ENCODE measurements around the gene CHMP3. TPM values are rescaled to one million over a fixed set of nuclear protein-coding genes. Genes with fewer than 3 reads are reported as not detected.

Gene CHMP3
- total and polyA plus RNA-seq, 2 of the 8 experiments (the other 6 are each of a cell fraction or from before 2014, with no cell fraction given), result 11.7 to 21.9 TPM

DNA sequence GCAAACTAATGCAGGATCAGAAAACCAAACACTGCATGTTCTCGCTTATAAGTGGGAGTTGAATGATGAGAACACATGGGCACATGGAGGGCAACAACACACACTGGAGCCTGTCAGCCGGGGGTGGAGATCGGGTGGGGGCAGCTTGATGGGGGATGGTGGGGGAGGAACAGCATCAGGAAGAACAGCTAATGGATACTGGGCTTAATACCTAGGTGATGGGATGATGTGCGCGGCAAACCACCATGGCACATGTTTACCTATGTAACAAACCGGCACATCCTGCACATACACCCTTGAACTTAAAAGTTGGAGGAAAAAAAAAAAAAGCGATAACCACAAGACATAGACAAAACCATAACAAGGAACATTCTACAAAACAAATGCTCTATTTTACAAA lies 10.4 kb downstream of the CHMP3 start:
- Histone ChIP-seq H3K4ac (replicated peaks; ENCODE audit: insufficient read length, low read depth, low read length) (no peak overlapping the region), H3K9ac (replicated peaks in 1 of 4; ENCODE audit: extremely low read depth in 1 of 4, low read depth in 3 of 4, low read length in 3 of 4) (no peak overlapping the region), H3K4me3 (ENCODE audit: extremely low read depth in 1 of 4, insufficient read depth in 2 of 4, low read depth in 3 of 4, low read length in 4 of 4) (no peak overlapping the region), H4K20me1 (replicated peaks in 1 of 2; ENCODE audit: control insufficient read depth in 1 of 2, insufficient read depth in 2 of 2, low read length in 2 of 2) (no peaks in the 10 kb centered on the region), H2BK12ac (ENCODE audit: low read depth, low read length) (no peak overlapping the region), H3K36me3 (ENCODE audit: control insufficient read depth in 2 of 4, insufficient read depth in 4 of 4, low read length in 3 of 4) (peaks cover 0 to 22% (median 0%) of the 10 kb centered on the region in 4 experiments; a peak in 3 of 8 replicates), H2BK20ac (ENCODE audit: low read length) (no peak overlapping the region), H3K4me1 (replicated peaks in 1 of 4; ENCODE audit: control insufficient read depth in 3 of 4, insufficient read depth in 4 of 4, low read length in 3 of 4) (peaks cover 0 to 3% (median 0%) of the 10 kb centered on the region in 4 experiments; a peak in 1 of 7 replicates), H2BK5ac (ENCODE audit: low read depth, low read length) (no peak overlapping the region), H3K4me2 (ENCODE audit: insufficient read depth in 1 of 2, low read depth in 2 of 2, low read length in 2 of 2) (no peak overlapping the region), H3K9me3 (ENCODE audit: insufficient read depth in 2 of 2, low read depth in 1 of 2, low read length in 1 of 2) (peaks cover 11 to 30% of the 10 kb centered on the region in 2 experiments; a peak in 3 of 4 replicates), H3K27me3 (replicated peaks in 1 of 4; ENCODE audit: control insufficient read depth in 3 of 4, extremely low read depth in 1 of 4, insufficient read depth in 3 of 4, low read length in 3 of 4) (no peaks in the 10 kb centered on the region), H3K56ac (replicated peaks; ENCODE audit: insufficient read length, low read depth, low read length) (no peak overlapping the region), H3K18ac (ENCODE audit: extremely low read depth, low read length) (no peak overlapping the region), H3K23me2 (ENCODE audit: low read depth, low read length) (no peaks in the 10 kb centered on the region), H4K91ac (replicated peaks; ENCODE audit: insufficient read length, low read length) (no peak overlapping the region), H3K23ac (ENCODE audit: insufficient read length) (no peak overlapping the region), H3K79me2 (ENCODE audit: control insufficient read depth in 1 of 2, insufficient read depth in 2 of 2, low read length in 2 of 2) (peaks cover 0 to 38% of the 10 kb centered on the region in 2 experiments; a peak in 2 of 4 replicates), H2AK5ac (ENCODE audit: low read depth, low read length) (no peak overlapping the region), H3K14ac (ENCODE audit: insufficient read length) (no peak overlapping the region), H2BK120ac (replicated peaks; ENCODE audit: low read depth, low read length) (no peak overlapping the region), H2BK15ac (ENCODE audit: low read length) (no peak overlapping the region), H2AFZ (ENCODE audit: low read length) (no peak overlapping the region), H3K27ac (ENCODE audit: low read depth, low read length) (no peak overlapping the region), H4K5ac (ENCODE audit: insufficient read length, low read depth, low read length) (no peak overlapping the region), H4K8ac (ENCODE audit: extremely low read depth, insufficient read depth, low read length) (no peak overlapping the region), H3K79me1 (ENCODE audit: low read depth, low read length) (peaks cover 3% of the 10 kb centered on the region; the same call in 1 of the 2 replicates)
- WGBS, 2 experiments (ENCODE audit: extremely low coverage in 1 of 2, insufficient coverage in 1 of 2, insufficient read length in 1 of 2, insufficient replicate concordance in 2 of 2, low coverage in 1 of 2, low lambda C conversion rate in 2 of 2, missing lambda C conversion rate in 1 of 2), result 96% methylated on average over 5 of the region's 7 CpGs; no CpG with 5 or more reads in 1 of the 2 experiments
- TF ChIP-seq RXRA (IDR thresholded peaks at IDR 0.05; ENCODE audit: insufficient read depth, low read depth, low read length) (no peak), BRCA1 (IDR thresholded peaks at IDR 0.05; ENCODE audit: low read depth, low read length) (no peak), CHD2 (IDR thresholded peaks at IDR 0.05; ENCODE audit: low read length) (no peak), HDAC2 (IDR thresholded peaks at IDR 0.05; ENCODE audit: borderline replicate concordance in 1 of 2, low read depth in 2 of 2, low read length in 2 of 2) (no peak), CBX5 (IDR thresholded peaks at IDR 0.05; ENCODE audit: low read depth, low read length) (no peak), ASH2L (IDR thresholded peaks at IDR 0.05; ENCODE audit: low read length) (no peak), JUND (IDR thresholded peaks at IDR 0.05; ENCODE audit: low read length) (no peak), POLR2AphosphoS5 (IDR thresholded peaks at IDR 0.05; ENCODE audit: low read depth, low read length) (no peak), CBX8 (IDR thresholded peaks at IDR 0.05; ENCODE audit: borderline replicate concordance, low read depth, low read length) (no peak), SIX5 (IDR thresholded peaks at IDR 0.05; ENCODE audit: low read depth, low read length) (no peak), BCL11A (IDR thresholded peaks at IDR 0.05; ENCODE audit: low read depth in 2 of 2, low read length in 2 of 2) (no peak), GABPA (IDR thresholded peaks at IDR 0.05; ENCODE audit: borderline replicate concordance, insufficient read depth, low read length) (no peak)
- FAIRE-seq (no peak), DNase-seq (ENCODE audit: low read depth in 1 of 2, low spot score in 2 of 2) (no peak)
- ChIA-PET POLR2A (ENCODE audit: partially characterized antibody) (no interaction called here), CTCF (ENCODE audit: partially characterized antibody) (no interaction called here)

All from H1 (cell line).